ENCODE results near the gene TMCO5A. TPM values are rescaled to one million over a fixed set of nuclear protein-coding genes. Genes with fewer than 3 reads are reported as not detected.

TMCO5A gene
- polyA plus RNA-seq, 1 donor (not counting 4 experiments of a cell fraction or from before 2014, with no cell fraction given), result not detected

DNA sequence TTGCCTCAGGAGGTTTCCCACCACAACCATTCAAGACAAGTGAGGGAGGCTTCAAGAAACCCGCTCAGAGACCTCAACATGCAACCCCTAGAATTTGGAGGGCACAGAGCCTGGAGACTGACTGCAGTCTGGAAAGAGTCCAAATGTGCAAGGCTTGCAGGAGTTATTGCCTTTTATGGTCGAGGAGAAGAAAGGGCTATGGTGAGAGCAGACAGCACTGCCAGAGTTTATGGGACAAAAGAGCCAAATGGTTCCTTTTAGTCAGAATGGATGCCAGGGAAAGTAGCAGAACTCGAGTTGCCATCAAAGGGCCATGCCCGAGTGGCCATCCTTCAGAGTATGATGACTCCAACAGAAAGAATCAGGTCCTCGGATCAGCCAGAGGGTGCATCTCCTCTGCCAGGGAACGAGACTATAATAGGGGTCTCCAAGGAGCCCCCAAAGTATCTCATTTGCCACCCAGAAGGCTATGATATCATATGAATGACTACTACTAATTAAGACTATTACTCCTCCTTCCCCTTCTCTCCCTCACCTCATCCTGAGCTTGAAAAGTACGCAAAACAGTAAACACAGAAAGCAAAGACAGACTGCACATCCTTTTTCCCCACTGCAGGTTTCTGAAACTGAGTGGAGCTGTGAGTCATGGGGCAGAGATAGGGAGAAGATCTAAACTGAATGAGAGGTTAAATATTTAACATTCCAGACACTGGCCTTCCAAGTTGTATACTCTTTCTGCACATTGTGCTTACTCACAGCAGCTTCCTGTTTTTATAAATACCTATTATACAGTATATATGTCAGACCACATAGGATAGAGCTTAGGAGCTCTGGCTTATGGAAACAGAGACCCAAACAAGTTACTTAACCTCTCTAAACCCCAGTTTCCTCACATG is 33.9 kb upstream of the TMCO5A start:
- H3K36me3 ChIP-seq (ENCODE audit: control insufficient read depth in 2 of 2, extremely low read depth in 1 of 2, insufficient read depth in 2 of 2, low read length in 2 of 2), result no peaks in the 10 kb centered on the region
- H3K27ac ChIP-seq (ENCODE audit: control insufficient read depth, insufficient read depth, low read length), result no peak overlapping the region
- H3K9me1 ChIP-seq (ENCODE audit: control insufficient read depth, extremely low read depth, insufficient read depth, low read length), result no peaks in the 10 kb centered on the region
- peak; percentile 59 for FAIRE-seq
- dilution Hi-C loops (cut with MboI; ENCODE audit: extremely low pct_ligation_motif_present, low sequenced_read_pairs), result no loop called here
- peaks cover 29% of the 10 kb centered on the region for H3K4me1 ChIP-seq (ENCODE audit: control insufficient read depth, extremely low read depth, insufficient read depth, low read length)
- H3K79me2 ChIP-seq (ENCODE audit: control insufficient read depth, insufficient read depth, low read length), result no peaks in the 10 kb centered on the region
- no peak for DNase-seq (ENCODE audit: low read depth, low spot score)
- H3K27me3 ChIP-seq (ENCODE audit: control insufficient read depth, extremely low read depth, insufficient read depth, low read length), result no peaks in the 10 kb centered on the region
- no peak overlapping the region for H2AFZ ChIP-seq (ENCODE audit: control insufficient read depth, low read length)
- H3K4me2 ChIP-seq (ENCODE audit: control insufficient read depth, extremely low read depth, insufficient read depth, low read depth, low read length), result peak overlapping the region; percentile 18
- no peaks in the 10 kb centered on the region for H3K9me3 ChIP-seq (ENCODE audit: control insufficient read depth, low read depth, low read length)
- no peak for TF ChIP-seq EZH2 (IDR thresholded peaks at IDR 0.05; ENCODE audit: low read length)
- TF ChIP-seq, protein P1, sequence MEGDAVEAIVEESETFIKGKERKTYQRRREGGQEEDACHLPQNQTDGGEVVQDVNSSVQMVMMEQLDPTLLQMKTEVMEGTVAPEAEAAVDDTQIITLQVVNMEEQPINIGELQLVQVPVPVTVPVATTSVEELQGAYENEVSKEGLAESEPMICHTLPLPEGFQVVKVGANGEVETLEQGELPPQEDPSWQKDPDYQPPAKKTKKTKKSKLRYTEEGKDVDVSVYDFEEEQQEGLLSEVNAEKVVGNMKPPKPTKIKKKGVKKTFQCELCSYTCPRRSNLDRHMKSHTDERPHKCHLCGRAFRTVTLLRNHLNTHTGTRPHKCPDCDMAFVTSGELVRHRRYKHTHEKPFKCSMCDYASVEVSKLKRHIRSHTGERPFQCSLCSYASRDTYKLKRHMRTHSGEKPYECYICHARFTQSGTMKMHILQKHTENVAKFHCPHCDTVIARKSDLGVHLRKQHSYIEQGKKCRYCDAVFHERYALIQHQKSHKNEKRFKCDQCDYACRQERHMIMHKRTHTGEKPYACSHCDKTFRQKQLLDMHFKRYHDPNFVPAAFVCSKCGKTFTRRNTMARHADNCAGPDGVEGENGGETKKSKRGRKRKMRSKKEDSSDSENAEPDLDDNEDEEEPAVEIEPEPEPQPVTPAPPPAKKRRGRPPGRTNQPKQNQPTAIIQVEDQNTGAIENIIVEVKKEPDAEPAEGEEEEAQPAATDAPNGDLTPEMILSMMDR (optimal IDR thresholded peaks at IDR 0.05 in 1 of 3, IDR thresholded peaks at IDR 0.05 in 1 of 3, conservative IDR thresholded peaks at IDR 0.05 in 1 of 3; ENCODE audit: extremely low read depth in 1 of 3, insufficient read depth in 2 of 3, low read length in 3 of 3), result no peak
- H3K4me3 ChIP-seq (ENCODE audit: control insufficient read depth in 2 of 3, extremely low read depth in 1 of 3, insufficient read depth in 2 of 3, low read depth in 1 of 3, low read length in 3 of 3), result peak overlapping the region in 1 of 3 experiments; percentile 9
- no peak overlapping the region for H3K9ac ChIP-seq (ENCODE audit: control insufficient read depth, extremely low read depth, insufficient read depth, low read length)
- no peaks in the 10 kb centered on the region for H4K20me1 ChIP-seq (ENCODE audit: control insufficient read depth, extremely low read depth, insufficient read depth, low read length)

DNA sequence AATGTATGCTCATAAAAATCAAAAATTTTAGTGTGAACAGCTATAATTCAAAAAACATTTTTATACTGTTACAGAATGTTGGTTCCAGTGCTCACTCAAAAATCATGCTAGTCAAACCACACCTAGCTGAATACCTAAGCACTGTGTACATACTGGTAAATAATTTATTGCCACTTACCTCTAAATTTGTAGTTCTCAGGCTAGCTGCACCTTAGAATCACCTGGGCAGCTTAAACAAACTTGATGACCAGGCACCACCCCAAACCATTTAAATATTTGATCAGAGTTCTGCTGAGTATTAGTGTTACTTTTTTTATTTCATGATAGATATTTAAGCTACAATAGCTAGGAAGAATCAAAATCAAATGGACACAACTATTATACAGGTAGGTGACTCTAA is 32.3 kb upstream of the TMCO5A start:
- H3K27ac ChIP-seq (ENCODE audit: control insufficient read depth, insufficient read depth, low read length), result no peak overlapping the region
- no peaks in the 10 kb centered on the region for H3K9me3 ChIP-seq (ENCODE audit: control insufficient read depth, low read depth, low read length)
- H3K4me3 ChIP-seq (ENCODE audit: control insufficient read depth in 2 of 3, extremely low read depth in 1 of 3, insufficient read depth in 2 of 3, low read depth in 1 of 3, low read length in 3 of 3), result no peak overlapping the region
- H3K9ac ChIP-seq (ENCODE audit: control insufficient read depth, extremely low read depth, insufficient read depth, low read length), result no peak overlapping the region
- TF ChIP-seq, protein P1 (optimal IDR thresholded peaks at IDR 0.05 in 1 of 3, IDR thresholded peaks at IDR 0.05 in 1 of 3, conservative IDR thresholded peaks at IDR 0.05 in 1 of 3; ENCODE audit: extremely low read depth in 1 of 3, insufficient read depth in 2 of 3, low read length in 3 of 3), result no peak
- no peak for TF ChIP-seq EZH2 (IDR thresholded peaks at IDR 0.05; ENCODE audit: low read length)
- dilution Hi-C loops (cut with MboI; ENCODE audit: extremely low pct_ligation_motif_present, low sequenced_read_pairs), result no loop called here
- no peak overlapping the region for H3K4me2 ChIP-seq (ENCODE audit: control insufficient read depth, extremely low read depth, insufficient read depth, low read depth, low read length)
- no peaks in the 10 kb centered on the region for H3K79me2 ChIP-seq (ENCODE audit: control insufficient read depth, insufficient read depth, low read length)
- no peak for FAIRE-seq
- DNase-seq (ENCODE audit: low read depth, low spot score), result no peak
- no peak overlapping the region for H2AFZ ChIP-seq (ENCODE audit: control insufficient read depth, low read length)
- no peaks in the 10 kb centered on the region for H3K27me3 ChIP-seq (ENCODE audit: control insufficient read depth, extremely low read depth, insufficient read depth, low read length)
- H3K9me1 ChIP-seq (ENCODE audit: control insufficient read depth, extremely low read depth, insufficient read depth, low read length), result no peaks in the 10 kb centered on the region
- H4K20me1 ChIP-seq (ENCODE audit: control insufficient read depth, extremely low read depth, insufficient read depth, low read length), result no peaks in the 10 kb centered on the region
- peaks cover 33% of the 10 kb centered on the region for H3K4me1 ChIP-seq (ENCODE audit: control insufficient read depth, extremely low read depth, insufficient read depth, low read length)
- H3K36me3 ChIP-seq (ENCODE audit: control insufficient read depth in 2 of 2, extremely low read depth in 1 of 2, insufficient read depth in 2 of 2, low read length in 2 of 2), result no peaks in the 10 kb centered on the region
